Body of pancreas (tissue), 4 donors: ENCODE data around the gene AUTS2. TPM values are rescaled to one million over a fixed set of nuclear protein-coding genes. Genes with fewer than 3 reads are reported as not detected.

Experiments
- ATAC-seq: fragments of 150-250 bp; one replicate; pipeline ENCODE4 v1.9.1; 2016
- DNase-seq, 4 donors: peaks; one replicate each; pipeline ENCODE4 v3.0.0-alpha.2; 2019
- H3K27ac ChIP-seq, 4 donors: fragments of 200-600 bp; sonication (generic); 1 replicate in 3 of 4; 2 replicates in 1 of 4; pipeline versions ENCODE4 v1.5.1 to v1.6.1; 2016 to 2019; ENCODE audit warnings: mild to moderate bottlenecking in 1 of 4, mixed read lengths in 1 of 4, moderate library complexity in 1 of 4
- H3K27me3 ChIP-seq, 2 donors: fragments of 200-600 bp; sonication (generic); one replicate each; pipeline ENCODE4 v1.6.0; 2016; ENCODE audit warnings: mild to moderate bottlenecking in 1 of 2
- H3K36me3 ChIP-seq, 2 donors: fragments of 200-600 bp; sonication (generic); replicated peaks in 1 of 2; 2 replicates each; pipeline ENCODE4 v1.5.1; 2016; ENCODE audit warnings: low read depth in 2 of 2; ENCODE audit not compliant: insufficient read depth in 1 of 2
- H3K4me1 ChIP-seq: fragments of 200-600 bp; sonication (generic); one replicate; pipeline ENCODE4 v1.6.0; 2016
- H3K4me3 ChIP-seq, 2 donors: fragments of 200-600 bp; sonication (generic); 1 replicate in 1 of 2; 2 replicates in 1 of 2; pipeline ENCODE4 v1.5.1; 2016 to 2019
- H3K9me3 ChIP-seq, 3 donors: fragments of 200-600 bp; sonication (generic); 1 replicate in 2 of 3; 2 replicates in 1 of 3; pipeline ENCODE4 v1.5.1; 2016
- POLR2A ChIP-seq, 3 donors: fragments of 450-650 bp; IDR thresholded peaks; one replicate each; pipeline ENCODE4 v1.6.1; 2016; ENCODE audit warnings: antibody characterized with exemption in 3 of 3, mild to moderate bottlenecking in 2 of 3
- WGBS, 2 donors: methylation state at CpG; one replicate each; pipeline ENCODE4 v1.1.5; 2017; 5-methylcytosine and 5-hydroxymethylcytosine counted together
- intact Hi-C: fragments of 100-400 bp; cut with DNase I; formaldehyde crosslinking; loops from one replicate; pipeline ENCODE4 v1.15.1; 2023
- total RNA-seq, 2 donors: library from RNA; depleted of rRNA; stranded (reverse); fragments of >200 nt; gene quantifications; one replicate each; pipeline ENCODE4 v1.1.0, GENCODE V29; 2016
- TF ChIP-seq, protein P1 (sequence below), 7 experiments: fragments of 450-650 bp in 4 of 7; fragments of 200-600 bp in 3 of 7; sonication (generic) in 3 of 7; IDR thresholded peaks; one replicate each; pipeline ENCODE4 v1.5.1; 2016 to 2019; ENCODE audit warnings: antibody characterized with exemption in 7 of 7

The AUTS2 gene
- total RNA-seq, 2 donors from 2014 or later, result 11.7 to 18.5 TPM

DNA sequence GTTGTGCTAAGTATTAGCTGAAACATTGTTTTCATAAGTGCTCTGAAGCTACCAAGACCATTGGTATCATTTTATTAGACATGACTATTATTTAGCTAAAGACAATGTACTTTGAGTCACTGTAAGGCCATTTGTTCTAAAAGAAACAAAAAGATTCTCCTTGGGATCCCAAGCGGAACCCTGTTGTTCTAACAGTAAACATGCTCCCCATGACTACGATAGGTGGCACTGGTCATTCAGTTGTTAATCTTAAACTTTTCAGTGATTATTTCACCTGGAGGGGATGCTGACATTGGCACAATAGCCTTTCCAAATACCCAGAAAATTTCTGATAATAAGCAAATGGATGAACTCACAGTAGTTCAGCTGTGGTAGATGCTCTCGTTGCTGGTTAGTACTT, 715.0 kb downstream of the AUTS2 start:
- WGBS, 2 donors, result 62 to 77% methylated on average over 3 of the region's 3 CpGs
- intact Hi-C loops, result no loop called here
- Histone ChIP-seq H3K4me3 (no peak overlapping the region), H3K27me3 (no peaks in the 10 kb centered on the region), H3K9me3 (no peaks in the 10 kb centered on the region), H3K4me1 (no peaks in the 10 kb centered on the region), H3K36me3 (no peaks in the 10 kb centered on the region), H3K27ac (no peak overlapping the region)
- TF ChIP-seq POLR2A (IDR thresholded peaks at IDR 0.05), result no peak
- TF ChIP-seq, protein P1, sequence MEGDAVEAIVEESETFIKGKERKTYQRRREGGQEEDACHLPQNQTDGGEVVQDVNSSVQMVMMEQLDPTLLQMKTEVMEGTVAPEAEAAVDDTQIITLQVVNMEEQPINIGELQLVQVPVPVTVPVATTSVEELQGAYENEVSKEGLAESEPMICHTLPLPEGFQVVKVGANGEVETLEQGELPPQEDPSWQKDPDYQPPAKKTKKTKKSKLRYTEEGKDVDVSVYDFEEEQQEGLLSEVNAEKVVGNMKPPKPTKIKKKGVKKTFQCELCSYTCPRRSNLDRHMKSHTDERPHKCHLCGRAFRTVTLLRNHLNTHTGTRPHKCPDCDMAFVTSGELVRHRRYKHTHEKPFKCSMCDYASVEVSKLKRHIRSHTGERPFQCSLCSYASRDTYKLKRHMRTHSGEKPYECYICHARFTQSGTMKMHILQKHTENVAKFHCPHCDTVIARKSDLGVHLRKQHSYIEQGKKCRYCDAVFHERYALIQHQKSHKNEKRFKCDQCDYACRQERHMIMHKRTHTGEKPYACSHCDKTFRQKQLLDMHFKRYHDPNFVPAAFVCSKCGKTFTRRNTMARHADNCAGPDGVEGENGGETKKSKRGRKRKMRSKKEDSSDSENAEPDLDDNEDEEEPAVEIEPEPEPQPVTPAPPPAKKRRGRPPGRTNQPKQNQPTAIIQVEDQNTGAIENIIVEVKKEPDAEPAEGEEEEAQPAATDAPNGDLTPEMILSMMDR (IDR thresholded peaks at IDR 0.05), result no peak
- no peak for ATAC-seq
- DNase-seq, result no peak

DNA sequence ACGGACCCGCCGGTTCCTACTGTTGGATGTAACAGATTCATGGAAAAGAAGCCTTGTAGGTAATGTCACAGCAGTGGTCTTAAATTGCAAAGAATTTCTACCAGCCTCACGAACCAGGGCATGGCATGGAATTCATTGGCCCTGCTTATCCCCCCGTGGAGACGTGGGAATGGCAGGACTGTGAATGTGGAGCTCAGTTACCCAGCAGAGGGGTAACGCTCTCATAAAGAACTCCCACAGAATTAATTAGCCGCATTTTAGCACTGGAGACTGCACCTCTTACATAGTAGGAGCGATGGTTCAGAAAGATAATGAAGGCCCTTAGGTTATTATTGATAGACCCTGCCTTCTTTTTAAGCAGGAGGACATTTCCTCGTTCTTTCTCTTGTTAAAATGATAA, 715.4 kb downstream of the AUTS2 start:
- no peak for ATAC-seq
- intact Hi-C loops, result no loop called here
- no peaks in the 10 kb centered on the region for H3K36me3 ChIP-seq
- DNase-seq, result no peak
- no peaks in the 10 kb centered on the region for H3K27me3 ChIP-seq
- no peaks in the 10 kb centered on the region for H3K9me3 ChIP-seq
- H3K4me3 ChIP-seq, result no peak overlapping the region
- WGBS, 2 donors, result 79% methylated on average over 10 of the region's 10 CpGs
- no peaks in the 10 kb centered on the region for H3K4me1 ChIP-seq
- no peak overlapping the region for H3K27ac ChIP-seq
- no peak for TF ChIP-seq POLR2A (IDR thresholded peaks at IDR 0.05)
- TF ChIP-seq, protein P1 (IDR thresholded peaks at IDR 0.05), result no peak

DNA sequence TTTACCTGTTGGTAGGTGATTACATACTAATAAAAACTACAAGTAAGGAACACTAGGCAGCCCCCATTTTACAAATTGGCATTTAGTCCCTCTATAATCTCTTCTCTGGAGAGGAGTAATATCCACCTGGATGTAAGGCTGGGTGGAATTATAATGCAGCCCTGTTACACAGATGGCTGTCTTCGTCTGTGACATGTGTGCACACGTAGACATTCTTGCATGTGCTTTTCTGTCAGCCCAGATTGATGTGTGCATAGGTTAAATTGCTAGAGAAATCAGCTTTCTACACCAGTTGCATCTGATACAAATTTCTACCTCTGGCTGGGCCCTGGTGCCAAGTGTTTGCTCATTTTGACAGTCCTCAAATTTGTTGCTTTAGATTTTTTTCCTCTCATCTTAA, 715.9 kb downstream of the AUTS2 start:
- Histone ChIP-seq H3K27me3 (no peaks in the 10 kb centered on the region), H3K4me3 (no peak overlapping the region), H3K36me3 (no peaks in the 10 kb centered on the region), H3K27ac (no peak overlapping the region), H3K9me3 (no peaks in the 10 kb centered on the region), H3K4me1 (no peaks in the 10 kb centered on the region)
- 84 to 92% methylated on average over 2 of the region's 2 CpGs for WGBS, 2 donors
- no peak for ATAC-seq
- TF ChIP-seq, protein P1 (IDR thresholded peaks at IDR 0.05), result no peak
- no peak for TF ChIP-seq POLR2A (IDR thresholded peaks at IDR 0.05)
- DNase-seq, result no peak
- intact Hi-C loops, result no loop called here

DNA sequence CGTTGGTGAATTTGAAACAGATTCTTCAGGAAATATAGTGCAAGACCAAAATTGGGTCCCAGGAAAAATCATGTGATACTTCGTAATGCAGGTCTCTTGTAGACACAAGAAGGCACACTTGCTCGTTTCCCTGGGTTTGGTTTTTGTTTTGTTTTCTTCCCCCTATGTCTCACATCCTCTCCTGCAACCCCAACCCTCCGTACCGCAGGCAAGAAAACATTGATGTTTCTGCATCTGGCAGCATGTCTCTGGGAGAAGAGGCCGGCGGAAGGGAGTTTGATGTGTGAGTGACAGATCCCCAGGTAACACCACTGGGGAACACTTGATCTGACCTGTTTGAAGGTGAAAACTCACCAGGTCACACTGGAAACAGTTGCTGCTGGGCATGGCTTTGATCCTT, 718.5 kb downstream of the AUTS2 start:
- 66 to 73% methylated on average over 7 of the region's 7 CpGs for WGBS, 2 donors
- DNase-seq (no peak), ATAC-seq (no peak)
- H3K9me3 ChIP-seq, result no peaks in the 10 kb centered on the region
- H3K4me3 ChIP-seq, result no peak overlapping the region
- H3K4me1 ChIP-seq, result no peaks in the 10 kb centered on the region
- intact Hi-C loops, result no loop called here
- TF ChIP-seq, protein P1 (IDR thresholded peaks at IDR 0.05), result no peak
- TF ChIP-seq POLR2A (IDR thresholded peaks at IDR 0.05), result no peak
- H3K36me3 ChIP-seq, result no peaks in the 10 kb centered on the region
- no peak overlapping the region for H3K27ac ChIP-seq
- H3K27me3 ChIP-seq, result no peaks in the 10 kb centered on the region

DNA sequence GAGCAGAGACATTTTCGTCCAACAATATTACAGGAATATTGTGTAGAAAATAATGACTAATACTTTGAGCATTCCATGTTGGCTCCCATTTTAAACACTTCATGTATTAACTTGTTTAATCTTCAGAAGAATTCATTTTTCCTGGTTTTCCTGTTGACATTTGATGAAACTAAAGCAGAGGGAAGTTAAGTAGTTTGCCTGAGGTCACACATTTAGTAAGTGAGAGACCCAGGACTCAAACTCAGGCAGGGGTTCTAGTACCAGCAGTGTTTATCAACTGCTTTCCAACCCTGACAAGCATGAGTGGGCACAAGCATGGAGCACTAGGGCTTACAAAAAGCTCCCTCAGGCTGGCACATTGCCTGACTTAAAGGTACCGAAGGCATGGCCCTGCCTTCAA, 719.1 kb downstream of the AUTS2 start:
- no peaks in the 10 kb centered on the region for H3K36me3 ChIP-seq
- 20 to 28% methylated on average over 2 of the region's 2 CpGs for WGBS, 2 donors
- intact Hi-C loops, result no loop called here
- no peaks in the 10 kb centered on the region for H3K9me3 ChIP-seq
- DNase-seq (peak in 1 of 4 donors; percentile 4), ATAC-seq (no peak)
- H3K4me3 ChIP-seq, result no peak overlapping the region
- TF ChIP-seq, protein P1 (IDR thresholded peaks at IDR 0.05), result no peak
- no peak for TF ChIP-seq POLR2A (IDR thresholded peaks at IDR 0.05)
- H3K27ac ChIP-seq, result no peak overlapping the region
- no peaks in the 10 kb centered on the region for H3K27me3 ChIP-seq
- H3K4me1 ChIP-seq, result no peaks in the 10 kb centered on the region
